Skin of body (tissue), 2 donors: ENCODE results near the gene RCCD1. TPM values are rescaled to one million over a fixed set of nuclear protein-coding genes. Genes with fewer than 3 reads are reported as not detected.

Experiments used
- DNase-seq: peaks from one replicate; lab custom pipeline; 2025; lab: John Stamatoyannopoulos, UW
- total RNA-seq: library from RNA; depleted of rRNA; stranded (reverse); fragments of >200 nt; gene quantifications from one replicate; pipeline ENCODE4 v1.2.3, GENCODE V29; 2014

The RCCD1 gene
- total RNA-seq, 1 donor from 2014 or later = 12.9 TPM

DNA sequence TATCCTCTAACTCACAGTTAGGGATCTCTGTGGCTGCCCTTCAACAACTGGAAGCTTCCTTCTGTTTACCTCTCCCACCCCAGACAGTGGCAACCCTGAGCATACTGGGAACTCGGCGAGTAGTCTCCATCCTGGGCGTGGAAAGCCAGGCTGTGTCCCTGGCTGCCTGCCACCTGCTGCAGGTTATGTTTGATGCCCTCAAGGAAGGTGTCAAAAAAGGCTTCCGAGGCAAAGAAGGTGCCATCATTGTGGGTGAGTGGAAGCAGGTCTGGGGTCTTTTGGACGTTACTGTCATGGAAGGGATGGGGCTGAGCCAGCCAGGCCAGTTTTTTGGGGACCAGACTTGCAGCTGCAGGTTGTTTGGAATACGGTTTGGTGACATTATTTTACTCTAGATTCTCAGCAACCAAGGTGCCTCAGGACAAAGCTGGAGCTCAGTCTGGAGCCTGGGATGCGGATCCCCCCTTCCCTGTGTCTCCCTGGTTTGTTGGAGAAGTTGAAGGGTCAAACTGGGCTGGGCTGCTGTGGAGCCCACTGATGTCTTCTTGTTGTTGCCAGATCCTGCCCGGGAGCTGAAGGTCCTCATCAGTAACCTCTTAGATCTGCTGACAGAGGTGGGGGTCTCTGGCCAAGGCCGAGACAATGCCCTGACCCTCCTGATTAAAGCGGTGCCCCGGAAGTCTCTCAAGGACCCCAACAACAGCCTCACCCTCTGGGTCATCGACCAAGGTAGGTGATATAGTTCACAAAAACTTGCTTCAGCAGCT is 12.1 kb upstream of the RCCD1 start:
- DNase-seq = no peak

DNA sequence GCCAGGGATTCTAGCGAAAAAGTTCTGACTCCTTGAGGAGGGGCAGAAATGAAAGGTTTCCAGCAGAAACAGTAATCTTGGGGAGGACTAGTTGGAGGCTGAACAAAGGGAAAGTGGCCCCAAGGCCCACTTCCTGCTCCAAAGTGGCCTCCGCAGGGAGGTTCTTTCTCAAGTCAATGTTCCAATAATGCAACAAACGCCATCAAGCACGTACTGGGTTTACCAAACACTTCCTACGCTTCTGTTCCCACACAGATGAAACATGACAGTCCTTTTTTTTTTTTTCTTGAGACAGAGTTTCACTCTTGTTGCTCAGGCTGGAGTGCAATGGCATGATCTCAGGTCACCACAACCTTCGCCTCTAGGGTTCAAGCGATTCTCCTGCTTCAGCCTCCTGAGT is 9.6 kb upstream of the RCCD1 start:
- no peak for DNase-seq

DNA sequence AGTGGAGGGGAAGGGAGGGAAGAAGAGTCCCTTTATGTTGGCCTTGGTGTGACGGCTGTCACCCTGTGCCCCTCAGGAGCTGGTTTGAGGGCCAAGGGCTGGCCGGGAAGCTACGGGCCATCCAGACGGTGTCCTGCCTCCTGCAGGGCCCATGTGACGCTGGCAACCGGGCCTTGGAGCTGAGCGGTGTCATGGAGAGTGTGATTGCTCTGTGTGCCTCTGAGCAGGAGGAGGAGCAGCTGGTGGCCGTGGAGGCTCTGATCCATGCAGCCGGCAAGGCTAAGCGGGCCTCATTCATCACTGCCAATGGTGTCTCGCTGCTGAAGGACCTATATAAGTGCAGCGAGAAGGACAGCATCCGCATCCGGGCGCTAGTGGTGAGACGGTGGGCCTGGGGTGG is 8.1 kb upstream of the RCCD1 start:
- DNase-seq = no peak

DNA sequence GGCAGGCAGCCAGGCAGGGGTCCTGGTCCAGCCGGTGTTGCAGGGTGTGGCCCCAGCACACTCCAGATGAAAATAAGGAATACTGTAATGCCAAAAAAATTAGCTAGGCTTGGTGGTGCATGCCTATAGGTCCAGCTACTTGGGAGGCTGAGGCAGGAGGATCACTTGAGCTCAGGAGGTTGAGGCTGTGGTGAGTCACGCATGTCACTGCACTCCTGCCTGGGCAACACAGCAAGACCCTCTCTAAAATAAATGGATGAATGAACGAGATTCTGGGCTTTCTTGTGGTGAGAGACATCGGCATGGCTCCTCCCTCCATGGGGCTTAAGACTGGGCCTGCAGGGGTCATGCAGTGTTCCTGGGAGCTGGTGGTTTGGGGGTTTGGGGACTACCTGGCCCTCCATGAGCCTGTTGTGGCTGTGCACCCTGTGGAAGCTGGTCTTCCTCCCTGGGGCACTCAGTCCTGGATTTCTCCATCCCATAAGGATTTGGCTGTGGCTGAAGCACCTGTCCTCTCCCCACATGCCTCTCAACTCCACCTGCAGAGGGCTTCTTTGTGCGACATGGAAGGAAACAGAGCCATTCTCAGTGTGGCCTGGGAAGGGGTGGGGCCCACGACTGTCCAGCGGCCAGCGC is 7.6 kb upstream of the RCCD1 start:
- no peak for DNase-seq

DNA sequence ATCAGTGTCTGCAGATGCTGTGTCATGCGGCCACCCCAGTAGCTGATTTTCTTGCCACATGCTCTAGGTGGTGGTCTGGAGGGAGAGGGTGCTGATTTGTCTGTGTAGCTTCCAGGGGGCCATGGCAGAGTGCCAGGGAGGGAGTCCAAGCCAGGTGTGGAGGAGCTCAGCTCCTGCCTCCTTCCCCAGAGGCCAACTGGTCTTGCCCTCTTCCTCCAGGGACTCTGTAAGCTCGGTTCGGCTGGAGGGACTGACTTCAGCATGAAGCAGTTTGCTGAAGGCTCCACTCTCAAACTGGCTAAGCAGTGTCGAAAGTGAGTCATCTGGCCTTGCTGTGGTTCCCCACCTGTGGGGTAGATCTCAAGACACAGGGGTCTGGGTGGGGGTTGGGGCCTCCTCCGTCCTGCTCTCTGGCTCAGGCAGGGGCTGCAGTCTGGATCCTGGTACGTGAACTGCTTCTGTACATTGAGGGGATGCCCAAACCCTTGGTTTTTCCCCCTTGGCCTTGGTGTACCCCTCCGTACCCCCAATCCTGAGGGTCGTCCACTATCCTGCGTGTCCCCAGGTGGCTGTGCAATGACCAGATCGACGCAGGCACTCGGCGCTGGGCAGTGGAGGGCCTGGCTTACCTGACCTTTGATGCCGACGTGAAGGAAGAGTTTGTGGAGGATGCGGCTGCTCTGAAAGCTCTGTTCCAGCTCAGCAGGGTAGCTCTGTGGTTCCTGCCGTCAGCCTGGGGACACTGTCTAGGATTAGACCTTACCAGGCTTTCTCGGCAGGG is 6.9 kb upstream of the RCCD1 start:
- no peak for DNase-seq

DNA sequence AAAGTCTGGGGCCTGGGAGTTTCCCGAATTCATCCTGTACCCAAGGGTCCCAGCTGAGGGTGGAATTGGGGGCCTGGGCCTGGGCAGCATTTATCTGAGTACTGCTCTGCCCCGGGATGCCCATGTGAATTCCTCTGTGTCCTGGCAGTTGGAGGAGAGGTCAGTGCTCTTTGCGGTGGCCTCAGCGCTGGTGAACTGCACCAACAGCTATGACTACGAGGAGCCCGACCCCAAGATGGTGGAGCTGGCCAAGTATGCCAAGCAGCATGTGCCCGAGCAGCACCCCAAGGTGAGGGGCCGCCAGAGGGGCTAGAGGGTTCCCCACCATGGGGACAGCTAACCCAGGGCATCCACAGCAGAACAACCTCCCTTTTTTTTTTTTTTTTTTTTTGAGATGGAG is 6.2 kb upstream of the RCCD1 start:
- DNase-seq = no peak

DNA sequence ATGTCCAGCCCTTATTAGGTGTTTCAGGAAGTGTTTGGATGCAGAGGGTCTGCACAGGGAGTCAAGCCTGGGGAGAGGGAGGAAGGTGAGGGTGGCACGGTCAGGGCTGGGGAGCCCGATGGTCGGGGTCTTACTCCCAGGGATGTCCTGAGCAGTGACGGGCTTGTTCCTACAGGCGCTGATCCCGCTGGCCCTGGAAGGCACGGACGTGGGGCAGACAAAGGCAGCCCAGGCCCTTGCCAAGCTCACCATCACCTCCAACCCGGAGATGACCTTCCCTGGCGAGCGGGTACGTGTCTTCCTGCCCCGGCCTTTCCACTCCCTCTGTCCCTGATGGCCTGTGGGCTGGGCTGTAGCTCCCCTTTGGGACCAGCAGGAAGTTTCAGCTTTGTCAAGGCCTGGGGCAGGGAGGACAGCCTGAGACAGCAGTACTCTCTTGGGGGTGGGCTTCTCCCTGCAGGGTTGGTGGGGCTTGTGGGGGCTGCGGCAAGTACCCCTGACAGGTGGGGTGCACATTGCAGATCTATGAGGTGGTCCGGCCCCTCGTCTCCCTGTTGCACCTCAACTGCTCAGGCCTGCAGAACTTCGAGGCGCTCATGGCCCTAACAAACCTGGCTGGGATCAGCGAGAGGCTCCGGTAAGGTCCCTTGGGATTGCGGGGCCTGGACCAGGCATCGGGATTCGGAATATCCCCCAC is 4.6 kb upstream of the RCCD1 start:
- DNase-seq = no peak

DNA sequence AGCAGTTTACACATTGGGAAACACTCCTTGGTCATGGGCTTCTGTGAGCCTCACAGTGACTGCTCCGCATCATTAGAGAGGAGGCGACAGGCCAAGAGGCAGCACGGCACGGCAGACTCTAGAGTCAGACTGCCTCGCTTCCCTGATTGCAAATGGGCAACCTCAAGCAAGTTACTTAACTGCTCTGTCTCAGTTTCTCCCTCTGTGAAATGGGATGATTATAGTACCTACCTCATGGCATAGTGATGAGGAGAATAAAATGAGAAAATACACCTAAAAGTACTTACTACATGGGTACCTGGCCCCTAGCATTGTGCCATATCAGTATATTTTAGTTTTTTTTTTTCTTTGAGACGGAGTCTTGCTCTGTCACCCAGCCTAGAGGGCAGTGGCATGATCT is 4.0 kb upstream of the RCCD1 start:
- no peak for DNase-seq

DNA sequence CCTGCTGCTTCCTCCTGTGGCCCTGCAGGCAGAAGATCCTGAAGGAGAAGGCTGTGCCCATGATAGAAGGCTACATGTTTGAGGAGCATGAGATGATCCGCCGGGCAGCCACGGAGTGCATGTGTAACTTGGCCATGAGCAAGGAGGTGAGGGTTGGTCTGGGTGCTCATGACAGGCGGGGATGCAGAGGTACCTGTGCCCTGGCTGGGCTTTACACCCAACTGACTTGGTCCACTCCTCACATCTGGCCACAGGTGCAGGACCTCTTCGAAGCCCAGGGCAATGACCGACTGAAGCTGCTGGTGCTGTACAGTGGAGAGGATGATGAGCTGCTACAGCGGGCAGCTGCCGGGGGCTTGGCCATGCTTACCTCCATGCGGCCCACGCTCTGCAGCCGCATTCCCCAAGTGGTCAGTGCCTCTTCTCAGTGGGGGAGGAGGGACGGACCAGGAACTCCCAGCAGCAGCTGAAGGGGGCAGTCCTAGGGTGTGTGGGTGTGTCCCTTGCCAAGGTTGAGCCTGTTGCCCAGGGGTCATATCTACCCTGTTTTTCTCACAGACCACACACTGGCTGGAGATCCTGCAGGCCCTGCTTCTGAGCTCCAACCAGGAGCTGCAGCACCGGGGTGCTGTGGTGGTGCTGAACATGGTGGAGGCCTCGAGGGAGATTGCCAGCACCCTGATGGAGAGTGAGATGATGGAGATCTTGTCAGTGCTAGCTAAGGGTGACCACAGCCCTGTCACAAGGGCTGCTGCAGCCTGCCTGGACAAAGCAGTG is 1.6 kb upstream of the RCCD1 start:
- no peak for DNase-seq

DNA sequence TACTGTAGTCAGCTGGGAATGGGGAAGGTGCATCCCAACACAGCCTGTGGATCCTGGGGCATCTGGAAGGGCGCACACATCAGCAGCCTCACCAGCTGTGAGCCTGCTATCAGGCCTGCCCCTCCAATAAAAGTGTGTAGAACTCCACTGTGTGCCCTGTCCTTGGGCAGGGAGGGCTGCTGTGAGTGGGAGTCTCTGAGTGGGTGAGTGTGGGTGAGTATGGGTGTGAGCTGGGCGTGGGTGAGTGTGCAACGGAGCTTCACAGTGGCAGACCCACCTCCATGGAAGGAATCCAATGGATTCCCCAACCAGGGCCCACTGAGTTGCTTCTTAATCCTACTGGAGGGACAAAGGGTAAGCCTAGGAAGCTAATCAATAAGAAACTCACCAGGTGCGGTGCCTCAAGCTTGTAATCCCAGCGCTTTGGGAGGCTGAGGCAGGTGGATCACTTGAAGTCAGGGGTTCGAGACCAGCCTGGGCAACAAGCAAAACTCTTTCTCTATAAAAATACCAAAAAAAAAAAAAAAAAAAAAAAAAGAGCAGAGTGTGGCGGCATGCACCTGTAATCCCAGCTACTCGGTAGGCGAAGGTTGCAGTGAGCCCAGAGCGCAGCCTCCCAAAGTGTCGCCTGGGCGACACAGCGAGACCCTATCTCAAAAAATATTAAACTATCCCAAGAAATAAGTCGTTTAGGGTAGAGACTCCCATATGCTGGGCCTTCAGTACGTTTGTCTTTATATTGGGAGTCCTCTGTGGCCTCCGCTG is 555 bp upstream of the RCCD1 start:
- DNase-seq = no peak

DNA sequence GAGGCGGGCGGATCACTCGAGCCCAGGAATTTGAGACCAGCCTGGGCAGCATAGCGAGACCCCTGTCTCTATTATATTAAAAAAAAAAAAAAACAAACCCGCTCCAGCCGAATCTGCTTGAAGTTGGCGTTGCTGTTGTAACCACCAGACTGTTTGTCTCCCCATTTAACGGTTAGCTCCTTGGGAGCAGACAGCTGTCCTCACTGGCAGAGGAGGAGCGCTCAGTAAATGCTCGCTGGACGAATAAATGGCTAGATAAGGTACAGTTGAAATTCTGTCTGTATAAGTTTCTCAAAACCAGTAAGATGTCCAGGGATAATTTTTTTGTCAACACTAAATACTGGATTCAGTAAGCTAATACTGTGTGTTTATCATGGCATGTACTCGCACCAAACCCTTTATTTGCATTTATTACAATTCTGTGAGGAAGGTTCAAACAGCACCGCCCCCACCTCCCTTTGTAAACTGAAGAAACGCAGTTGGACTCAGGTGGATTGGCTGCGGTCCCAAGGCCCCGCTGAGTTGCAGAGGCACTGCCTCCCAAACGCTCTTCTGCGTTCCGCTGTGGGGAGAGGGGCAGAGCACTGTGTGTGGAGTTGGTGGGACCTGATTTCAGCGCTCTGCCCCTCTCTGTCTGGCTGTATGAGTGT is 1.1 kb downstream of the RCCD1 start:
- DNase-seq = no peak

DNA sequence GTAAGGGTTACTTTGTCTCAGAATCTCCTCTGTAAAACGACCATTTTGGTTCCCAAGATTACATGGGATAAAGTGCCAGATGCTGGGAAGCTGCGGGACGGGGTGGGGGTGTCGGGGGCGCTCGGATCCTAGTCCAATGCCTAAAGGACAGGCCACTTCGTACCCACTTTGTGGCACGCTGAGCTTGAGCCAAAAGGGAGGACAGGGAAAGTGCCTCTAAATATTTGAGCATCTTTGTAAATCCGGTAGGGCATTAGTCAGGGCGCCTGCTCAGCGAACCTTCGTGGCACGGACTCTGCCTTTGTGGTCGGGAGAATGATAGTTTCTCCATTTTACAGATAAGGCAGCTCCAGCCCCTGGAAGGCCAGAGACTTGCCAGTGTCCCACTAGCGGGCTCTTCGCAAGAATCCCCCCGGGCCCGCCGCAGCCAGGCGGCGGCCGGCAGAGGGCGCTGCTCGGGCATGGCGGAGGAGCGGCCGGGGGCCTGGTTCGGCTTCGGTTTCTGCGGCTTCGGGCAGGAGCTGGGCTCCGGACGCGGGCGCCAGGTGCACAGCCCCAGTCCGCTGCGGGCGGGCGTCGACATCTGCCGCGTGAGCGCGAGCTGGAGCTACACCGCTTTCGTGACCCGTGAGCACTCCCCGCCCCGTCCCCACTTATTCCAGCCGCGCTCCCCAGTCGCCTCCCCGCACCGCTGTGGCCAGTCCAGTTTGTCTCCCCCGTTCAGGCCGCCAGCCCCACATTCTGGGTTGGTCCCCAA is 1.8 kb downstream of the RCCD1 start:
- peak; percentile 63 for DNase-seq

DNA sequence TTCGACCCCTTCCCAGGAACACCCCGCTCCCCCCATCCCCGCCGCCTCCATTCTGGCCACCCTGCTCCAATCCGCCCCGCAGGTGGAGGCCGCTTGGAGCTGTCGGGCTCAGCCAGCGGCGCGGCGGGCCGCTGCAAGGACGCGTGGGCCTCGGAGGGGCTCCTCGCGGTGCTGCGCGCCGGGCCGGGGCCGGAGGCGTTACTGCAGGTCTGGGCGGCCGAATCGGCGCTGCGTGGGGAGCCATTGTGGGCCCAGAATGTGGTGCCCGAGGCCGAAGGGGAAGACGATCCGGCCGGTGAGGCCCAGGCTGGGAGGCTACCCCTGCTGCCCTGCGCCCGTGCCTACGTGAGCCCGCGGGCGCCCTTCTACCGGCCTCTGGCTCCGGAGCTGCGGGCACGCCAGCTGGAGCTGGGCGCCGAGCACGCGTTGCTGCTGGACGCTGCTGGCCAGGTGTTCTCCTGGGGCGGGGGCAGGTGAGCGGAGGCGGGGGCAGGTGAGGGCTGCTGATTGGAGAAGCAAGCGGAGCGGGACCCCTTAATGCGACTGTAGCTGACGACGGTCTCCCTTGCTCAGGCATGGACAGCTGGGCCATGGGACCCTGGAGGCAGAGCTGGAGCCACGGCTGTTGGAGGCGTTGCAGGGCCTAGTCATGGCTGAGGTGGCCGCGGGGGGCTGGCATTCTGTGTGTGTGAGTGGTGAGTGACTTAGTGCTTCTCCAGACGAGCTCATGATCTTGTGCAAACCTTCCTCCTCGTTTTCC is 2.5 kb downstream of the RCCD1 start:
- no peak for DNase-seq

DNA sequence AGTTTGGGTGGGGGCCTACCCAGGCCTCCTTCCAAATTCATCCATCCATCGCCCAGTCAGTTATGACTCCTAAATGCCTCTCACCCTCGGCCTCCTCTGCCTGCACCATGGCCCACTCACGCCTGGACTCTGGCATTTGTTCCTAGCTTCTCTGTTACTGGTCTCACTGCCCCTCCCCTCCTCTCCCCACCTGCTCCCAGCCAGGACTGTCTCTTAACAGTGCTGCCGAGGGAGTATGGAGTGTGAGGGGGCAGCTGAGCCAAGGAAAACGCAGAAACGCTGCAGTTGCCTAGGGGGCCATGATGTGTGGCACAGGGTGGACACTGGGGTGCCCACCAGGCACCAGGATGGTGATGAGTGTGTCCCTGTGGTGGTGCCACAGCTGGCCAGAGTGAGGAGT is 3.1 kb downstream of the RCCD1 start:
- no peak for DNase-seq

DNA sequence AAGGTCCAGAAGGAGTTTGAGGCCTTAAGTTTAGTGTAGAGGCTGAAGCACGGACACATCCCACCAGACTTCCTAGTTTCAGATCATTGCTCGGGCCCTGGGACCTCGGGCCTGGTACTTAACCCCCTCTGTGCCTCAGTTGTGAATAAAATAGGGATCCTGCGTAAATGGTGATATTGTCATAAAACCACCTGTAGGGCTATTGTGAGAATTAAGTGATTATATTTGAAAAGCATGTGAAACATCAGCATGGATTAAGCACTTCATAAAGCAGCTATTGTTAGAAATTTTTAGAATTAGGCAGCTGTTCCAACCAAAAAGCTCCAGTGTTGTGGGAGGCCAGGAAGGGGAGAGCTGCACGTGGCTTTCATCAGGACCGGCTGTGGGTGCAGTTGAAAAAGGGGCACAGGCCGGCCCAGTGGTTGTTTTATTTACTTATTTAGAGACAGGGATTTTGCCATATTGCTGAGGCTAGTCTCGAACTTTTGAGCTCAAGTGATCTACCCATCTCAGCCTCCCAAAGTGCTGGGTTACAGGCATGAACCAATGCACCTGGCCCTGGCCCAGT is 4.4 kb downstream of the RCCD1 start:
- DNase-seq = no peak

DNA sequence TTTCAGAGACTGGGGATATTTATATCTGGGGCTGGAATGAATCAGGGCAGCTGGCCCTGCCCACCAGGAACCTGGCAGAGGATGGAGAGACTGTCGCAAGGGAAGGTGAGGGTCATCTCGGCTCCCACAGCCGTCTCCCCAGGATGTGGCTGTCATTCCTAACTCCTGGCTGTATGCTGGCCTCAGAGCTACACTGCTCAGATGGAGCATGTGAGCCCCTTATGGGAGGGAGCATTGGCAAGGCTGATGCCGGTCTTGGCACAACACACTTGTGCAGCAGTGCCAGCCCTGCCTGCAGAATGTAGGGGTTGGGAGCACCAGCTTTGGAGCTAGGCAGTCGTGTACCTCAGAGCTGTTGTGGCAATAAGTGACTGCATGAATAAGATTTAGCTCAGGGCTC is 5.2 kb downstream of the RCCD1 start:
- DNase-seq = no peak

DNA sequence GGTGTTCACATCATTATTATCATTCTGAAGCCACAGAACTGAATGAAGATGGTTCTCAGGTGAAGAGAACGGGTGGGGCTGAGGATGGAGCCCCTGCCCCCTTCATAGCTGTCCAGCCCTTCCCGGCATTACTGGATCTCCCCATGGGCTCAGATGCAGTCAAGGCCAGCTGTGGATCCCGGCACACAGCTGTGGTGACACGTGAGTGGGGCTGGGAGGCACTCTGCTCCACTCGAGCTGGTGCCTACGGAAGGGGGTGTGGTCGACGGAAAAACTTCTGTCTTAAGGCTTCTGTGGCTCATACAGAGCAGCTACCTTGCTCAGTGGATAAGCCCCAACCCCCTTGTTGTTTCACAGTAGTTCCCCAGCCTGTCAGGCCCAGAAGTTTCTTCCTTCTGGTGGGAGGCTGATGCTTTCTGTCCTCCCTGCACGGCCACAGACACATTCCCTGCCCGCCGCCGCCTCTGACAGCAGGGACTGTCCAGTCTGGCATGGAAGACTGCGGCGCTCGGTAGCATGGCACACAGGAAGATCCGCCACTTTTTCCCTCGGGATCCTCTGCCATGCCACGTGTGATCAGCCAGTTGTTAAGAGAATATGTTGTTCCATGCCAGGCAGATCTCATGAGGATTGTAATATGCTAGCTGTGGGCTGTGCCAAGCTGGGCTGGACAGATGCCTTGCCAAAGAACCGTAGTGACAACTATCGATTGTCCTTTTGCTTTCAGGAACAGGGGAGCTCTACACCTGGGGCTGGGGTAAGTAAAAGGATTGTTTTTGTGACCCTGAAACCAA is 5.8 kb downstream of the RCCD1 start:
- no peak for DNase-seq
